ENCODE measurements around the gene HELZ2.

DNA sequence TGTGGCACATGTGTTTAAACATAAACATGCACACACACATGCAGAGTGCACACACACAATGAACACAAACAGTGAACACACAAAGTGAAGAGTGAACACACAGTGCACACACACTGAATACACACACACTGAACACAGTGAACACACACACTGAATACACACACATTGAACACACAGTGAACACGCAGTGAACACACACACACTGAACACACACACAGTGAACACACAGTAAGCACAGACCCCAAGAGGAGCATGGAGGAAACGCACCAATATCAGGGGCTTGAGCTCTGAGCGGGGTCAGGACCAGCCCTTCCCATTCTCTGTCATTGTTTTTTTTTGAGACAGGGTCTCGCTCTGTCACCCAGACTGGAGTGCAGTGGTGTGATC, 17.1 kb upstream of the HELZ2 start:
- TF ChIP-seq EZH2 (IDR thresholded peaks at IDR 0.05; ENCODE audit: low read depth, unreplicated experiment): no peak
- TF ChIP-seq, protein P1, sequence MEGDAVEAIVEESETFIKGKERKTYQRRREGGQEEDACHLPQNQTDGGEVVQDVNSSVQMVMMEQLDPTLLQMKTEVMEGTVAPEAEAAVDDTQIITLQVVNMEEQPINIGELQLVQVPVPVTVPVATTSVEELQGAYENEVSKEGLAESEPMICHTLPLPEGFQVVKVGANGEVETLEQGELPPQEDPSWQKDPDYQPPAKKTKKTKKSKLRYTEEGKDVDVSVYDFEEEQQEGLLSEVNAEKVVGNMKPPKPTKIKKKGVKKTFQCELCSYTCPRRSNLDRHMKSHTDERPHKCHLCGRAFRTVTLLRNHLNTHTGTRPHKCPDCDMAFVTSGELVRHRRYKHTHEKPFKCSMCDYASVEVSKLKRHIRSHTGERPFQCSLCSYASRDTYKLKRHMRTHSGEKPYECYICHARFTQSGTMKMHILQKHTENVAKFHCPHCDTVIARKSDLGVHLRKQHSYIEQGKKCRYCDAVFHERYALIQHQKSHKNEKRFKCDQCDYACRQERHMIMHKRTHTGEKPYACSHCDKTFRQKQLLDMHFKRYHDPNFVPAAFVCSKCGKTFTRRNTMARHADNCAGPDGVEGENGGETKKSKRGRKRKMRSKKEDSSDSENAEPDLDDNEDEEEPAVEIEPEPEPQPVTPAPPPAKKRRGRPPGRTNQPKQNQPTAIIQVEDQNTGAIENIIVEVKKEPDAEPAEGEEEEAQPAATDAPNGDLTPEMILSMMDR (conservative IDR thresholded peaks at IDR 0.05; ENCODE audit: low read depth in 2 of 2): no peak
- TF ChIP-seq, protein P2, sequence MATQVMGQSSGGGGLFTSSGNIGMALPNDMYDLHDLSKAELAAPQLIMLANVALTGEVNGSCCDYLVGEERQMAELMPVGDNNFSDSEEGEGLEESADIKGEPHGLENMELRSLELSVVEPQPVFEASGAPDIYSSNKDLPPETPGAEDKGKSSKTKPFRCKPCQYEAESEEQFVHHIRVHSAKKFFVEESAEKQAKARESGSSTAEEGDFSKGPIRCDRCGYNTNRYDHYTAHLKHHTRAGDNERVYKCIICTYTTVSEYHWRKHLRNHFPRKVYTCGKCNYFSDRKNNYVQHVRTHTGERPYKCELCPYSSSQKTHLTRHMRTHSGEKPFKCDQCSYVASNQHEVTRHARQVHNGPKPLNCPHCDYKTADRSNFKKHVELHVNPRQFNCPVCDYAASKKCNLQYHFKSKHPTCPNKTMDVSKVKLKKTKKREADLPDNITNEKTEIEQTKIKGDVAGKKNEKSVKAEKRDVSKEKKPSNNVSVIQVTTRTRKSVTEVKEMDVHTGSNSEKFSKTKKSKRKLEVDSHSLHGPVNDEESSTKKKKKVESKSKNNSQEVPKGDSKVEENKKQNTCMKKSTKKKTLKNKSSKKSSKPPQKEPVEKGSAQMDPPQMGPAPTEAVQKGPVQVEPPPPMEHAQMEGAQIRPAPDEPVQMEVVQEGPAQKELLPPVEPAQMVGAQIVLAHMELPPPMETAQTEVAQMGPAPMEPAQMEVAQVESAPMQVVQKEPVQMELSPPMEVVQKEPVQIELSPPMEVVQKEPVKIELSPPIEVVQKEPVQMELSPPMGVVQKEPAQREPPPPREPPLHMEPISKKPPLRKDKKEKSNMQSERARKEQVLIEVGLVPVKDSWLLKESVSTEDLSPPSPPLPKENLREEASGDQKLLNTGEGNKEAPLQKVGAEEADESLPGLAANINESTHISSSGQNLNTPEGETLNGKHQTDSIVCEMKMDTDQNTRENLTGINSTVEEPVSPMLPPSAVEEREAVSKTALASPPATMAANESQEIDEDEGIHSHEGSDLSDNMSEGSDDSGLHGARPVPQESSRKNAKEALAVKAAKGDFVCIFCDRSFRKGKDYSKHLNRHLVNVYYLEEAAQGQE (IDR thresholded peaks at IDR 0.05; ENCODE audit: unreplicated experiment): no peak
